Activated naive CD4-positive, alpha-beta T cell treated with anti-CD3 and anti-CD28 coated beads for 36 hours (primary cell): Measurements from ENCODE around the gene TRIM15. TPM values are rescaled to one million over a fixed set of nuclear protein-coding genes. Genes with fewer than 3 reads are reported as not detected.
"Not testable (repeated sequence)": the region's sequence is repeated elsewhere in the genome, so short reads cannot be mapped to it uniquely, and the experiment has no call there.

ENCODE experiments used
- CTCF ChIA-PET: fragments of 350-600 bp; sonication (Branson Sonifier 250); formaldehyde crosslinking; loops from one replicate; lab custom pipeline; 2021; ENCODE audit warnings: antibody characterized with exemption; lab: Charles Lee
- DNase-seq: peaks from one replicate; pipeline ENCODE4 v3.0.0-alpha.2; 2020
- H3K27ac Mint-ChIP-seq: one replicate; pipeline ENCODE4 v1.8.0; 2021; ENCODE audit warnings: mild to moderate bottlenecking, mixed read lengths
- H3K27me3 Mint-ChIP-seq: one replicate; pipeline ENCODE4 v1.8.0; 2021; ENCODE audit warnings: low read depth, mixed read lengths
- H3K36me3 Mint-ChIP-seq: one replicate; pipeline ENCODE4 v1.8.0; 2021; ENCODE audit warnings: low read depth, mixed read lengths
- H3K4me1 Mint-ChIP-seq: one replicate; pipeline ENCODE4 v1.8.0; 2021; ENCODE audit warnings: low read depth, mixed read lengths
- H3K4me3 Mint-ChIP-seq: one replicate; pipeline ENCODE4 v1.8.0; 2021; ENCODE audit warnings: mild to moderate bottlenecking, moderate library complexity, mixed read lengths
- H3K9me3 Mint-ChIP-seq: one replicate; pipeline ENCODE4 v1.8.0; 2021; ENCODE audit warnings: mixed read lengths
- intact Hi-C: fragments of 100-400 bp; cut with micrococcal nuclease; formaldehyde crosslinking; loops from one replicate; pipeline ENCODE4 v1.15.1; 2023
- total RNA-seq, 2 experiments: library from RNA; stranded (reverse); gene quantifications; one replicate each; pipeline ENCODE4 v1.2.3, GENCODE V29; 2021

The TRIM15 gene
- total RNA-seq, 2 experiments from 2014 or later, result 0.79 to 2.2 TPM

DNA sequence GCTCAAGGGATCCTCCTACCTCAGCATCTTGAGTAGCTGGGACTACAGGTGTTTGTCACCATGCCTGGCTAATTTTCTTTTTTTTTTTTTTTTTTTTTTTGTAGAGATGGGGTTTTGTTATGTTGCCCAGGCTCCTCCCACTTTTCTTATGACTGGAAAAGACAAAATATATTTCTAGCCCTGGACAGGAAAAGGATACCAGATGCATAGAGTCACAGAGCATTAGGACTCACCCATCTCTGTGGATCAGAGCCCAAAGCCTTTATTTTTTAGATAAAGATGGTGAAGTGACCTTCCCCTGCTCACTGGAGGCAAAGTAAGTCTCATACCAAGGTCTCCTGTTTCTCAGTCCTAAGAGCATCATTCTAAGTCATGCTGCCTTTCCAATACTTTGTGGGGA is 5.8 kb upstream of the TRIM15 start:
- intact Hi-C loops, result no loop called here
- Mint-ChIP-seq H3K27me3 (peaks cover 10% of the 10 kb centered on the region), H3K9me3 (no peaks in the 10 kb centered on the region), H3K27ac (no peak overlapping the region), H3K4me1 (peaks cover 20% of the 10 kb centered on the region), H3K4me3 (no peak overlapping the region), H3K36me3 (no peaks in the 10 kb centered on the region)
- DNase-seq, result no peak
- CTCF ChIA-PET, result interaction anchor here (0.7 kb wide), 1 partner anchor 28 kb away, joined by 3 read pairs; no protein-coding TSS in a partner anchor

DNA sequence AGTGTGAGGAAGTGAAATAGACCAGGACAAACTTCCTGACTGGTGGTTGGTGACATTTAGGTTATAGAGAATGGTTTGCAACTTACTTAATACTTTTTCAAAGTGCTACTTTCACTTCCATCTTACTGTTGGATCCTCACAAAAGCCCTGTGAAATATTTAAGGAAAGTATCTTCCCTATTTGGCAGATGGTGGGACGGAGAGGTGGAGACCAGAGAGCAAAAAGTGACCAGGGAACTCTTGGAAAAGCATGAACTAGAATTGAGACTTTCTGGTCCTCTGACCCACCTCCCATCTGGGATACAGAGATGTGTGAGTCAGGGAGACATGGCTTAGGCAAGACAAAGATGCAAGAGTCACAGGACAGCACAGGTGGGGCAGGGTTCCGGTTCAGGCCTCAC is 5.3 kb upstream of the TRIM15 start:
- Mint-ChIP-seq H3K36me3 (no peaks in the 10 kb centered on the region), H3K27me3 (peaks cover 10% of the 10 kb centered on the region), H3K9me3 (no peaks in the 10 kb centered on the region), H3K27ac (peak overlapping the region; percentile 58), H3K4me1 (peaks cover 22% of the 10 kb centered on the region), H3K4me3 (no peak overlapping the region)
- intact Hi-C loops, result no loop called here
- no peak for DNase-seq
- CTCF ChIA-PET, result no interaction called here

DNA sequence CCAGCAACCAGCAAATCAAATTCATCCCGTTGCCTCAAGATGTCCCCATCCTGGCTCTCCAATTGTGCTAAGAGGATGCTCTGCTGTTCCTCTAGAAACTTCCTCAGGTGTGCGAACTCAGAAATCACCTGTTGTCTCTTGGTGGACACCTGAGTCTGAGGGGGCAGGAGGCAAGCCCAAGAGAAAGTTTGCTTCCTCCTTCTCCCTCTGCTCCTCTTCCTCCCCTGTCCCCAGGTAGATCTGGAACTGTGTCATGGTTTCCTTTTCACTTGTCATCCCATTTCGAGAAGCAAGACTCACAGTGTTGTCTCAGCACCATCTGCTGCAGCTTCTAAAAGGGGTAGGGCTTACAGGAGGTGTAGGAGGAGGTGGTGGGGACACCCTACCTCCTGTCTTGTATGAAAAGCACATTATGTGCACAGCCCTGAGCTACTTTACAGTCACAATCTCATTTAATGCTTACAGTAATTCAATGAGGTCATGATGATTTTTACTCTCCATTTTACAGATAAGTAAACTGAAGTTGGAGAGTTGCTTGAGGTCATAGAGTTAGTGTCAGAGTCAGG is 4.8 kb upstream of the TRIM15 start:
- H3K36me3 Mint-ChIP-seq, result no peaks in the 10 kb centered on the region
- no peak overlapping the region for H3K4me3 Mint-ChIP-seq
- H3K27me3 Mint-ChIP-seq, result peaks cover 10% of the 10 kb centered on the region
- peak; percentile 66 for DNase-seq
- intact Hi-C loops, result no loop called here
- H3K27ac Mint-ChIP-seq, result peak overlapping the region; percentile 58
- CTCF ChIA-PET, result no interaction called here
- H3K4me1 Mint-ChIP-seq, result peaks cover 28% of the 10 kb centered on the region
- no peaks in the 10 kb centered on the region for H3K9me3 Mint-ChIP-seq

DNA sequence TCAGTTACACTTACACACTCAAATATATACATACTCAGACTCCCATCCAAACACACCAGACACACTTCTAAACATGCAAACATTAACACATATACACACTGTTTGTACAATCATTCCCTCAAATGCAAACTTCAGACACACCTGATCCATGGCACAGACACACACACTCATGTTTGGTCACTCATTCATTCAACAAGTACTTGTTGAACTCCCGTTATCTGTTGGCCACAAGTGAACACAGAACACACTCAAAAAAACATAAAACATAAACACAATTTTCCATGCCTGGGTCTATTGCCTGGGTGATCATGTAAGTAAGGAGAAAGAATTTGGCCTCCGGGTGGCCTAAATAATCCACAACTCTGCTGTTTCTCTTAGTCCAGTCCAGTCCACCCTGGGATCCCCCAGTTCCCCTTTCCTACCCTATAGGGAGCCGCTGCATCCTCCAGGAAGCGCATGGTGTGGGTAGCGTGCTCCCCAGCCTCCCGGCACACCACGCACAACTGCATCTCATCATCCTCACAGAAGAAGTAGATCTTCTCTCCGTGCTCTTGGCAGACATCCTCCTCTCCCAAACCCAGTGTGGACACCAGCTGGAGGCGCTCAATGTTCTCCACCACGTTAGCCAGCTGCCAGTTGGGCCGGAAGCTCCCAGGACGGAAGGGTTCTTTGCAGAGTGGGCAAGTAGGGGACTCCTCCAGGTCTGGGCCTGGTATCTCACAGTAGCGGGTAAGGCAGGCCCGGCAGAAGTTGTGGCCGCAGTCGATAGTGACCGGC is 3.1 kb upstream of the TRIM15 start:
- intact Hi-C loops, result no loop called here
- Mint-ChIP-seq H3K4me3 (no peak overlapping the region), H3K4me1 (peaks cover 34% of the 10 kb centered on the region), H3K27ac (no peak overlapping the region), H3K36me3 (no peaks in the 10 kb centered on the region), H3K9me3 (no peaks in the 10 kb centered on the region), H3K27me3 (peaks cover 13% of the 10 kb centered on the region)
- CTCF ChIA-PET, result no interaction called here
- no peak for DNase-seq

DNA sequence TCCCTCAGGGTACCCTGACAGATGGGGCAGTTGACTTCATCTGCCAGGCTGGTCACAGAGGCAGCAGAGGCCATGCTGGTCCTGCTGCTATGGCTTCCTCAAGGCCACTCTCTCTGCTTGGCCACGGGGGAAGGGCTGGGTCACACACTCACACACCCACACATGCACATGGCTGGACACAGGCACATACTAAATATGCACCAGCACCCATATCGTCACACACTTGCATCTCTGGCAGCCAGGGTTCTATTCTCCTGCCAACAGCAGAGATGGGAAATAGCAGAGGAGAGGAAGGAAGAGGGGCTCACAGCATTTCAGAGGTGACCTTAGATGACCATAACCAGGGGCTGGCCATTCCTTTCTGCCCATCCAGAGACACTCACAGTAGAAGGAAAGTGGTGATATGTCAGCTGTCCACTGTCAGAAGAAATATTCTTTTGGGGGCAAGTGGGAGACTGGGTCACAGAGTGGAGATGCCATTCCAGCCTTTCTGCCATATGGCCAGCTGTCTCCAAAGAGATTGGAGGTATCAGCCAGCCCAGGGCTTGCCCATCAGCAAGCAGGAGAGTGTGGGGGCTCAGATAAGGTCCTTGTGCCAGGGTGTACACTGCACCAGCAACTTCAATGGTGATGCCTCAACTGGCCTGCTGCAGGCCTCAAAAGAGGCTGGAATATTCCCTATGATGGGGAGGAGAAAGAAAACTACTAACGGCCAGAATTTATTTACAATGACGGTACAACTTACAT is 2.4 kb upstream of the TRIM15 start, which contains the start of gene TRIM10:
TSS of gene TRIM10 (minus strand) at position 427 of the 747 bp plus-strand sequence. CDS start at position 74, 353 bp downstream.
- Mint-ChIP-seq H3K27me3 (peaks cover 16% of the 10 kb centered on the region), H3K36me3 (no peaks in the 10 kb centered on the region), H3K9me3 (no peaks in the 10 kb centered on the region), H3K4me1 (peaks cover 34% of the 10 kb centered on the region), H3K27ac (no peak within 1 kb of the TSS), H3K4me3 (no peak within 1 kb of the TSS)
- intact Hi-C loops, result no loop called here
- no peak for DNase-seq
- CTCF ChIA-PET, result no interaction called here

DNA sequence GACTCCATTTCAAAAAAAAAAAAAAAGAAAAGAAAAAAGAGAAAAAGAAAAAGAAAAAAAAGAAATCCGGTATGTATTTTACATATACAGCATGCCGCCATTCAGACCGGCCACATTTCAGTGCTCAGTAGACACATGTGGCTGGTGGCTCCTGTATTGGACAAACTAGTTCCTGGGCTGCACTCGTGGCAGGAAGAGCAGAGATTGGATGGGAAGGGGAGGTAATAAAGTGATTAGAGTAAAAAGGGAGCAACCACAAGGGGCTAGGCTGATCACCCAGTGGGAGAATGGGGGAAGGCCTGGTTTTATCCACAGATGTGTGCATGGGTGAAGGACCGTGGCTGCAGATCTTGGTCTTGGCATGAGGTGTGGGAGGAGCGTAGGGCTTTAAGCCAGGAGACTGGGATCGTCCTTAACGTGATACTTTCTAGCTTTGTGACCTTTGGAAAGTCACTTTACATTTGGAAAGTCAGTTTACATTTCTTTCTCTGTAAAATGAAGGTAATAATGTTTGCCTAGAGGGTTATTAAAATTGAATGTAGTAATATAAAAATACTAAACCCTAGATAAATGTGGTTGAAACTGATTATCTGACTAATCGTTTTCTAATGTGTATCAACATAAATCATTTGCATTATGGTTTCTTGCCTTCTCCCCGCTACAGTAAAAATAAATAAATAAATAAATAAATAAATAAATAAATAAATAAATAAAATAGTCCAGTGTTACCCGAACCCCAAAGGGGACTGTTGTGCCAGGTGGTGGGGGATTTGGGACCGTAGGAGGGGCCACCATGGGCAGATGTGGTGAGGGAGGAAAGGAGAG is 869 bp upstream of the TRIM15 start:
- peak overlapping the region; percentile 9 for H3K27ac Mint-ChIP-seq
- peak overlapping the region; percentile 11 for H3K4me3 Mint-ChIP-seq
- intact Hi-C loops, result no loop called here
- H3K9me3 Mint-ChIP-seq, result no peaks in the 10 kb centered on the region
- CTCF ChIA-PET, result no interaction called here
- peaks cover 14% of the 10 kb centered on the region for H3K27me3 Mint-ChIP-seq
- no peaks in the 10 kb centered on the region for H3K36me3 Mint-ChIP-seq
- no peak for DNase-seq
- peaks cover 43% of the 10 kb centered on the region for H3K4me1 Mint-ChIP-seq

DNA sequence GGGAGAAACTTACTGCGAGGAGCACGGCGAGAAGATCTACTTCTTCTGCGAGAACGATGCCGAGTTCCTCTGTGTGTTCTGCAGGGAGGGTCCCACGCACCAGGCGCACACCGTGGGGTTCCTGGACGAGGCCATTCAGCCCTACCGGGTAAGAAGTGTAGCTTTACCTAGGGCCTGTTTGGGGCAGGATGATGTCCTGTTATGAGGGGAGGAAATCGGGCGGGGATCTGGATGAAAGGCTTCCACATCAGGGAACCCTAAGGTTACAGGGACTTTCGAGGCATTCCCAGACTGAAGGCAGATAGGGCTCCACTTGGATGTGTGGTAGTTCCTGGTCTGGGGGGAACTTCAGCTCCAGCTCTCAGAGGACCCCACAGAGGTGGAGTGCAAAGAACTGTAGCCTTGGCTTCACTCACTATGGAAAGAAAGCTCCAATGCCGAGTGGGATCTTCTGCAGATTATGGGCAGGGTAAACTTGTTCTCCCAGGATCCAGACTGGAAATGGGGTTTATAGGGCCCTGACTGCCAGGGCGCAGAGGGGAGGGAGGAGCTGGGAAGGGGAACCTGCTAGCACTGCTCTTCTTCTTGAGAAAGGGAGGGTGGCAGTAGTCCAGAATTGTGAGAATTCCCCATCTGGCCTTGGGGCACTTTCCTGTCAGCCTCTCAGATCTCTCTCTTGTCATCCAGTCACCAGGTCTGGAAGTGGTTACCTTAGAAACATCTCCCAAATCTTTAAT is 740 bp downstream of the TRIM15 start:
- intact Hi-C loops, result no loop called here
- DNase-seq, result no peak
- CTCF ChIA-PET, result interaction anchor here (0.6 to 5.1 kb wide), 3 partner anchors 33 to 304 kb away, joined by 3 to 30 read pairs (median 4); no protein-coding TSS in a partner anchor
- no peak overlapping the region for H3K27ac Mint-ChIP-seq
- peaks cover 40% of the 10 kb centered on the region for H3K4me1 Mint-ChIP-seq
- no peaks in the 10 kb centered on the region for H3K36me3 Mint-ChIP-seq
- no peaks in the 10 kb centered on the region for H3K9me3 Mint-ChIP-seq
- H3K4me3 Mint-ChIP-seq, result no peak overlapping the region
- peaks cover 22% of the 10 kb centered on the region for H3K27me3 Mint-ChIP-seq

DNA sequence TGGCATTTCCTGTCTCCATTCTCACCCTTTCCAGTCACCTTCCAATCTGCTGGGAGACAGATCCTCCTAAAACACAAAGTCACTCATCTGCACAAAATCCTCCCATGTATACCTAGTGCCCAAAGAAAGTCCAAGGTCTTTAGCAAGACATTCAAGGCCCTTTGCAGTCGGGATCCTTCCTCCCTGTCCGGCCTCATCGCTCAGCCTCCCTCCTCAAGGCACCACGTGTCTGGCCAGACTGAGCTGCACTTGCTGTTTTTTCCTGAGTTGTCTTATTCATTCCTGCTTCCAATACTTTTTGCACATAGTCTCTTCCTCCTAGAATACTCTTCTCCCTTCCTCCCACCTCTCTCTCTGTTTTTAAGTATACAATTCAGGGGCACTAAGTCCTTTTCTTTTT is 1.4 kb downstream of the TRIM15 start:
- H3K27ac Mint-ChIP-seq, result peak overlapping the region; percentile 33
- no peak overlapping the region for H3K4me3 Mint-ChIP-seq
- CTCF ChIA-PET, result interaction anchor here (5.1 kb wide), 1 partner anchor 34 kb away, joined by 30 read pairs; no protein-coding TSS in a partner anchor
- no peak for DNase-seq
- peaks cover 36% of the 10 kb centered on the region for H3K4me1 Mint-ChIP-seq
- intact Hi-C loops, result no loop called here
- no peaks in the 10 kb centered on the region for H3K36me3 Mint-ChIP-seq
- no peaks in the 10 kb centered on the region for H3K9me3 Mint-ChIP-seq
- H3K27me3 Mint-ChIP-seq, result peaks cover 19% of the 10 kb centered on the region

DNA sequence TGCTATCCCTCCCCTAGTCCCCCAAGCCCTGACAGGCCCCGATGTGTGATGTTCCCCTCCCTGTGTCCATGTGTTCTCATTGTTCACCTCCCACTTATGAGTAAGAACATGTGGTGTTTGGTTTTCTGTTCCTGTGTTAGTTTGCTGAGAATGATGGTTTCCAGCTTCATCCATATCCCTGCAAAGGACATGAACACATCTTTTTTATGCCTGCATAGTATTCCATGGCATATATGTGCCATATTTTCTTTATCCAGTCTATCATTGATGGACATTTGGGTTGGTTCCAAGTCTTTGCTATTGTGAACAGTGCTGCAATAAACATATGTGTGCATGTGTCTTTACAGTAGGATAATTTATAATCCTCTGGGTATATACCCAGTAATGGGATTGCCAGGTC is 1.9 kb downstream of the TRIM15 start:
- Mint-ChIP-seq H3K27me3 (peaks cover 21% of the 10 kb centered on the region), H3K4me1 (peaks cover 36% of the 10 kb centered on the region)
- intact Hi-C loops, H3K27ac Mint-ChIP-seq, DNase-seq, H3K36me3 Mint-ChIP-seq, H3K4me3 Mint-ChIP-seq, H3K9me3 Mint-ChIP-seq: not testable (repeated sequence)
- CTCF ChIA-PET, result interaction anchor here (5.1 kb wide), 1 partner anchor 34 kb away, joined by 30 read pairs; no protein-coding TSS in a partner anchor

DNA sequence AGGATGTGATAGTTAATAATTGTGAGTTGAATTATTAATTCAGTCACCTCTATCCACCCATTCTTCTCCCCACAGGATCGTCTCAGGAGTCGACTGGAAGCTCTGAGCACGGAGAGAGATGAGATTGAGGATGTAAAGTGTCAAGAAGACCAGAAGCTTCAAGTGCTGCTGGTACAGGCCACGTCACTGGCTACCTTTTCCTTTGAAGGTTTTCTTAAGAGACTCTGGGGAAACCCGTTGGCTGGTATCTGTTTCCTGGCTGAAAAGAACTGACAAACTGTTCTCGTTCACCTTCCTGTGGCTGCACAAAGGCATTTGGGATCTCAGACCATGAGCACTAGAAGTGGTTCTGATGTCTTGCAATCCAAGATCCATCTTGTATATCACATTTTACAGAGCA is 3.8 kb downstream of the TRIM15 start:
- intact Hi-C loops, result no loop called here
- Mint-ChIP-seq H3K27ac (peak overlapping the region; percentile 54), H3K4me3 (no peak overlapping the region), H3K4me1 (peaks cover 39% of the 10 kb centered on the region), H3K36me3 (no peaks in the 10 kb centered on the region), H3K9me3 (no peaks in the 10 kb centered on the region), H3K27me3 (peaks cover 35% of the 10 kb centered on the region)
- CTCF ChIA-PET, result interaction anchor here (0.7 to 5.1 kb wide), 5 partner anchors 36 to 534 kb away, joined by 3 to 30 read pairs (median 6); no protein-coding TSS in a partner anchor
- peak; percentile 79 for DNase-seq

DNA sequence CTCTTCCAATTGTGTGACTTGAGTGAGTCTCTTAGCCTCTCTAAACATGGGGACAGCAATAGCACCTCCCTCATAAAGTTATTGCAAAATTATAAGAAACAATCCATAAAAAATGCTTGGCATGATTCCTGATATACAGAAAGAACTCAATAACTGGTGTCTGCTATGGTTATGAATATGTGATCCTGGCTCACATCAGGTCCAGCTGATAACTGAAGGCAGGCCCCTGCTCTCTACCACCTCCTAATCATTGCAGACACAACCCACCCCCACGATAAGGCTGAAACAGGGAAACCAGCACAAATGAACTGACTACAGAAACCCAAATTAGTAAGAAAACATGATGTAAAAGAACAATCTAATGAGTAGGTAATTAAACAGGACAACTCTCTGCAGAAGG is 5.4 kb downstream of the TRIM15 start:
- Mint-ChIP-seq H3K4me3 (no peak overlapping the region), H3K27ac (no peak overlapping the region), H3K9me3 (no peaks in the 10 kb centered on the region), H3K27me3 (peaks cover 42% of the 10 kb centered on the region), H3K36me3 (no peaks in the 10 kb centered on the region), H3K4me1 (peaks cover 26% of the 10 kb centered on the region)
- intact Hi-C loops, result loop anchor here (1.0 kb wide), 1 partner anchor 320 kb away; no protein-coding TSS in a partner anchor
- no peak for DNase-seq
- CTCF ChIA-PET, result interaction anchor here (1.3 to 5.1 kb wide), 4 partner anchors 38 to 67 kb away, joined by 6 to 30 read pairs (median 12); no protein-coding TSS in a partner anchor
